ENCODE results near the gene IL22RA1.

- TF ChIP-seq CTCF (conservative IDR thresholded peaks at IDR 0.05 in 1 of 2, IDR thresholded peaks at IDR 0.05 in 1 of 2; ENCODE audit: extremely low read depth in 1 of 2, insufficient read depth in 1 of 2, low read depth in 1 of 2, low read length in 2 of 2) (no peak), EZH2 (IDR thresholded peaks at IDR 0.05; ENCODE audit: borderline replicate concordance, low read length) (no peak)
Measured at GRCh38 chr1:24190983-24191461, 48.1 kb upstream of the IL22RA1 start.

Measured in mammary epithelial cell (primary cell).